GM23338 (cell line): ENCODE measurements around the gene TGFBR3. TPM values are rescaled to one million over a fixed set of nuclear protein-coding genes. Genes with fewer than 3 reads are reported as not detected.

Experiments
- ATAC-seq: fragments of 200-7000 bp; cut with Tn5 transposase; 3 replicates; pipeline ENCODE4 v1.9.1; 2020
- DNase-seq: peaks from one replicate; pipeline ENCODE4 v3.0.0-alpha.2; 2015; ENCODE audit warnings: low spot score
- H2AFZ ChIP-seq: fragments of 200-600 bp; sonication (generic); 2 replicates; pipeline ENCODE4 v1.8.0; 2016; ENCODE audit warnings: antibody characterized with exemption, mild to moderate bottlenecking, moderate library complexity
- H3F3A ChIP-seq: fragments of 200-600 bp; sonication (generic); replicated peaks from 2 replicates; pipeline ENCODE4 v1.8.0; 2017; ENCODE audit warnings: antibody characterized with exemption, mixed run types, low read depth
- H3K27ac ChIP-seq: fragments of 200-600 bp; sonication (generic); 2 replicates; pipeline ENCODE4 v1.6.1; 2016; ENCODE audit warnings: low read depth
- H3K27me3 ChIP-seq: fragments of 200-600 bp; sonication (generic); 2 replicates; pipeline ENCODE4 v1.8.0; 2016; ENCODE audit warnings: mild to moderate bottlenecking, mixed run types, moderate library complexity; ENCODE audit not compliant: insufficient read depth
- H3K36me3 ChIP-seq: fragments of 200-600 bp; sonication (generic); 2 replicates; pipeline ENCODE4 v1.8.0; 2016; ENCODE audit warnings: mild to moderate bottlenecking; ENCODE audit not compliant: insufficient read depth
- H3K4me1 ChIP-seq: fragments of 200-600 bp; sonication (generic); 2 replicates; pipeline ENCODE4 v1.8.0; 2016; ENCODE audit warnings: mild to moderate bottlenecking, moderate library complexity; ENCODE audit not compliant: insufficient read depth
- H3K4me2 ChIP-seq: fragments of 200-600 bp; sonication (generic); 2 replicates; pipeline ENCODE4 v1.7.1; 2017; ENCODE audit warnings: mixed run types
- H3K4me3 ChIP-seq: fragments of 200-600 bp; sonication (generic); 2 replicates; pipeline ENCODE4 v1.6.1; 2016; ENCODE audit warnings: mixed run types
- H3K79me2 ChIP-seq: fragments of 200-600 bp; sonication (generic); replicated peaks from 2 replicates; pipeline ENCODE4 v1.8.0; 2017; ENCODE audit warnings: mild to moderate bottlenecking; ENCODE audit not compliant: insufficient read depth
- H3K9me2 ChIP-seq: fragments of 200-600 bp; sonication (generic); 2 replicates; pipeline ENCODE4 v1.8.0; 2017; ENCODE audit not compliant: insufficient read depth
- H4K20me1 ChIP-seq: fragments of 200-600 bp; sonication (generic); replicated peaks from 2 replicates; pipeline ENCODE4 v1.8.0; 2017; ENCODE audit warnings: mild to moderate bottlenecking; ENCODE audit not compliant: insufficient read depth
- H3K27ac Mint-ChIP-seq: 2 replicates; pipeline ENCODE4 v1.8.0; 2020; ENCODE audit warnings: inconsistent platforms, mild to moderate bottlenecking, moderate library complexity, mixed read lengths
- H3K27me3 Mint-ChIP-seq: 3 replicates; pipeline ENCODE4 v1.8.0; 2022; ENCODE audit warnings: low read depth, mild to moderate bottlenecking, moderate library complexity, mixed read lengths, inconsistent platforms; ENCODE audit not compliant: insufficient read depth, poor library complexity
- H3K36me3 Mint-ChIP-seq: 3 replicates; pipeline ENCODE4 v1.8.0; 2021; ENCODE audit warnings: low read depth, mild to moderate bottlenecking, inconsistent platforms, moderate library complexity, mixed read lengths
- H3K4me1 Mint-ChIP-seq: 3 replicates; pipeline ENCODE4 v1.8.0; 2020; ENCODE audit warnings: mild to moderate bottlenecking, inconsistent platforms, mixed read lengths
- H3K4me3 Mint-ChIP-seq: 3 replicates; pipeline ENCODE4 v1.8.0; 2021; ENCODE audit warnings: moderate library complexity, mild to moderate bottlenecking, inconsistent platforms, mixed read lengths
- H3K9me3 Mint-ChIP-seq: 3 replicates; pipeline ENCODE4 v1.8.0; 2020; ENCODE audit warnings: moderate library complexity, mild to moderate bottlenecking, inconsistent platforms, mixed read lengths
- CREB1 ChIP-seq: fragments of 250-450 bp; sonication (Bioruptor Pico); IDR thresholded peaks from 2 replicates; pipeline ENCODE4 v1.5.0; 2020; ENCODE audit warnings: low read depth, mild to moderate bottlenecking, moderate library complexity
- ETS1 ChIP-seq: IDR thresholded peaks from 2 replicates; pipeline ENCODE4 v1.6.1; 2016; ENCODE audit warnings: antibody characterized with exemption
- EZH2 ChIP-seq: fragments of 200-600 bp; sonication (generic); IDR thresholded peaks from one replicate; pipeline ENCODE4 v1.8.0; 2017; ENCODE audit warnings: antibody characterized with exemption, mild to moderate bottlenecking, low read depth; ENCODE audit not compliant: unreplicated experiment
- EZH2phosphoT487 ChIP-seq: fragments of 200-600 bp; sonication (generic); IDR thresholded peaks from one replicate; pipeline ENCODE4 v1.8.1; 2018; ENCODE audit warnings: antibody characterized with exemption; ENCODE audit not compliant: unreplicated experiment
- JUNB ChIP-seq: IDR thresholded peaks from one replicate; pipeline ENCODE4 v1.6.1; 2016; ENCODE audit warnings: antibody characterized with exemption; ENCODE audit not compliant: unreplicated experiment
- NANOG ChIP-seq: IDR thresholded peaks from 2 replicates; pipeline ENCODE4 v1.6.1; 2016; ENCODE audit warnings: antibody characterized with exemption, borderline replicate concordance
- POLR2AphosphoS5 ChIP-seq: IDR thresholded peaks from 2 replicates; pipeline ENCODE4 v1.6.1; 2016; ENCODE audit warnings: antibody characterized with exemption, low read depth
- REST ChIP-seq: IDR thresholded peaks from one replicate; pipeline ENCODE4 v1.6.1; 2018; ENCODE audit warnings: antibody characterized with exemption; ENCODE audit not compliant: unreplicated experiment
- STAT1 ChIP-seq: IDR thresholded peaks from one replicate; pipeline ENCODE4 v1.6.1; 2016; ENCODE audit warnings: antibody characterized with exemption; ENCODE audit not compliant: unreplicated experiment
- ZNF114 ChIP-seq: fragments of 250-450 bp; sonication (Bioruptor Pico); IDR thresholded peaks from 2 replicates; pipeline ENCODE4 v1.5.0; 2020; ENCODE audit warnings: mild to moderate bottlenecking, moderate library complexity
- ZNF331 ChIP-seq: fragments of 250-450 bp; sonication (Bioruptor Pico); IDR thresholded peaks from 2 replicates; pipeline ENCODE4 v1.5.0; 2020; ENCODE audit warnings: low read depth, mild to moderate bottlenecking, moderate library complexity
- ZNF462 ChIP-seq: fragments of 250-450 bp; sonication (Bioruptor Pico); IDR thresholded peaks from 2 replicates; pipeline ENCODE4 v1.5.0; 2020; ENCODE audit warnings: mild to moderate bottlenecking, moderate library complexity
- polyA plus RNA-seq: library from polyadenylated mRNA; unstranded; fragments of >200 nt; fragmentation: Nextera tagmentation; extraction: Ambion mirVana; gene quantifications from 2 replicates; pipeline ENCODE4 v1.2.1, GENCODE V29; 2016
- total RNA-seq: library from RNA; depleted of rRNA; stranded (reverse); fragments of >200 nt; shearing (Covaris generic); gene quantifications from 2 replicates; pipeline ENCODE4 v1.2.3, GENCODE V29; 2014

The TGFBR3 gene
- total and polyA plus RNA-seq, 2 experiments from 2014 or later, result 1.7 to 2.9 TPM

- H3K4me1 Mint-ChIP-seq, result no peaks in the 10 kb centered on the region
- no peak for ATAC-seq
- TF ChIP-seq POLR2AphosphoS5 (no peak), CREB1 (CRISPR knock-in tag) (no peak), EZH2 (no peak), ZNF114 (CRISPR knock-in tag) (no peak), JUNB (no peak), ETS1 (no peak), ZNF462 (no peak), EZH2phosphoT487 (no peak), REST (no peak), NANOG (no peak), ZNF331 (CRISPR knock-in tag) (no peak), STAT1 (no peak)
Observed at GRCh38 chr1:91900562-91900961, 14.6 kb upstream of the TGFBR3 start.

More at GRCh38 chr1:91900562-91900961, 14.6 kb upstream of the TGFBR3 start:
- Mint-ChIP-seq H3K36me3 (no peaks in the 10 kb centered on the region), H3K27ac (no peak overlapping the region), H3K4me3 (no peak overlapping the region), H3K27me3 (no peaks in the 10 kb centered on the region), H3K9me3 (no peaks in the 10 kb centered on the region)
- Histone ChIP-seq H2AFZ (no peak overlapping the region), H3K27ac (no peak overlapping the region), H3K9me2 (no peaks in the 10 kb centered on the region), H3K4me2 (no peak overlapping the region), H3K4me1 (no peaks in the 10 kb centered on the region), H3F3A (no peaks in the 10 kb centered on the region), H3K27me3 (no peaks in the 10 kb centered on the region), H3K79me2 (no peaks in the 10 kb centered on the region), H3K36me3 (no peaks in the 10 kb centered on the region), H4K20me1 (no peaks in the 10 kb centered on the region), H3K4me3 (no peak overlapping the region)
- no peak for DNase-seq
